ENCODE measurements around the gene OGA. TPM values are rescaled to one million over a fixed set of nuclear protein-coding genes. Genes with fewer than 3 reads are reported as not detected.
"Not testable (repeated sequence)": the region's sequence is repeated elsewhere in the genome, so short reads cannot be mapped to it uniquely, and the experiment has no call there.

The OGA gene
- total RNA-seq, 2 donors from 2014 or later = 87.7 to 125 TPM

DNA sequence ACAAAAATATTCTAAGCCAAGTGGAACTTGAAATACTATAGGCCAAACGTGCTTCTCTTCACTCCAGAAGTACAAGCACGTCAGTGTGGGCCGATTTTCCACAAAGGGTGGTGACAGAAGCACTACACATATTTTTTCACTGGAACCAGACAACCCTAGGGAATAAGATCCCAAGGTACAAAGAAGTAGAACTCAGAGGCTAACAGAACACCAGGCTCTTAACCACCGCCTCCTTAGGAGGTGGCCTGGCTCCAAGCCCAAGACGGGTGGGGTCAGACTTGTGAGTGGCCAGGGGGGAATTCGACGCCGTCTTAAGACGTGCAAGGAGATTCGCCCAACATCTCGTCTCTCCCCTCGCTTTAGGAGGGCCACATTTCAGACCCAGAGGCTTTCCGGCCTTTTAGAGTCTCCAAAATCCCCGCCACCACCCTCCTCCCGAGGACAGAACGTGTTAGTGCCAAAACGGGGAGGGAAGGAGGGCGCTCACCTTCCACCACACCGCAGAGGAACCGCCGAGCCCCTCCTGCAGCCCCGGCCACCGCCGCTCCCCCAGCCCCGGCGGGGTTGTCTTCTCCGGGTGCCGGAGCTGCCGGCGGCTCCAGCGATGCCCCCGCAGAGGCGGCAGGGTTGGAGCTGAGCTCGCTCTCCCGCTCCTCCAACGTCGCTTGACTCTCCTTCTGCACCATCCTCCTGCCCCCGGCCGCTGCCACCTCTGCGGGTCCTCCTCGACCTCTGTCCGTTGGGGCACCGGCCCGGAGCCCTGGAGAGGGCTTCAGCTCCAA is 716 bp downstream of the OGA start:
- peak; percentile 97 for DNase-seq (ENCODE audit: low spot score)
- intact Hi-C loops (cut with DNase I) = no loop called here

DNA sequence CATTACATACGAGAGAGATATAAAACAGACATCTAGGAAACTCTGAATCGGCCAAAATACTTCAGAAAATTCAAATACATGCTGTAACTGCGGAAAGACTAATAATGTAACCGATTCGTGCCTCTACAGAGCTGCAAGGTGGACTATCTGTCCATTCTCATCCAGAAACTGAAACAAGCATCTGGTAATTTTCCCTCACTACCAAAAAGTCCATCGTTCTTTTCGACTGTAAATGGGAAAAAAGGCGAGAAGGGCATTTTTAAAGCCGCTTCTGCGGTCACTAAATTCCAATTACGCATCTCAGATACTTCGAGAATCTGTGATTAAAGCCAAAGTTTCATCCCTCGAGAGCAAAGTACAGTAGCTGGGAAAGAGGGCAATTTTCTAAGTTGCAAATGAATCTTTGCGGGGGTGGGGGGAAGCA is 1.3 kb downstream of the OGA start:
- intact Hi-C loops (cut with DNase I) = no loop called here
- no peak for DNase-seq (ENCODE audit: low spot score)

DNA sequence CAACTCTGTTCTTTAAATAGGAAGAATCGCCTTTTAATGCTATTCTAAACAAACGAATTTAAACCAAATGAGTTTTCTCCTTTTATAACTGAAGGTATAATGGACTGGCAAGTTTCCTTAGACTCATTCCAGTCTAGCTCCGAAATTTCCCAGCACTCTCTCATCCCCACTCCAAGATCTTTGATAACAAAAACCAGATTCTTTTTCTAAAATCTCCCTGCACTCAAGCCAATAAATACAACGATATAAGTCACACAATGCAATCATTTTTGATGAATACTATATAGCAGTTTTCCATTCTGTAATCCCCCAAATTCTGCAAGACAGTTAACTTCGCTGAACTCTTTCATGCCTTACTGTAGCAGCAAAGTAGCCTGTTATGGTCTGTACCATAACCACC is 1.9 kb downstream of the OGA start:
- intact Hi-C loops (cut with DNase I) = no loop called here
- DNase-seq (ENCODE audit: low spot score) = no peak

DNA sequence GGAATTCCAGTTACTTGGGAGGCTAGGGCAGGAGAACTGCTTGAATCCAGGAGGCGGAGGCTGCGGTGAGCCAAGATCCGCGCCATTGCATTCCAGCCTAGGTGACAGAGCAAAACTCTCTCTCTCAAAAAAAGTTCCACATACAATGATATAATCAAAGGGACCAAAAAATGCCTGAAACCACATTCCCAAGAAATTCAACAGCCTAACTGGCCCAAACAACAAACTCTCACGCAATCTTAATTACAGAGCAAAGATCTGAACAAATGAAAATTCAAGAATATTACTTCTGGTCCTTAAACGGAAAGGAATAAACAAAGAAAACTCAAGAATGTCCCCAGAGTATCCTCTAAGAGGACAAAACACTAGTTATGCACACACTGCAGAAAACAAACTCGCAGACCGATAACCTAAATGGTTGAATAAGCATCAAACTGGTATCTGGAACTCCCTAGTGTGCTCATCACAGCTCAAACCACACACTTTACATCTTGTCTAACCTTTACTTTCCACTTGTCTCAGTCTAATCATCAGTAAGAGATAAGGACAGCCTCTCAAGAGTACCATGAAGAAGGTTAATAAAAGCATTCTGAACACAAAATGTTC is 3.7 kb downstream of the OGA start:
- DNase-seq (ENCODE audit: low spot score) = no peak

DNA sequence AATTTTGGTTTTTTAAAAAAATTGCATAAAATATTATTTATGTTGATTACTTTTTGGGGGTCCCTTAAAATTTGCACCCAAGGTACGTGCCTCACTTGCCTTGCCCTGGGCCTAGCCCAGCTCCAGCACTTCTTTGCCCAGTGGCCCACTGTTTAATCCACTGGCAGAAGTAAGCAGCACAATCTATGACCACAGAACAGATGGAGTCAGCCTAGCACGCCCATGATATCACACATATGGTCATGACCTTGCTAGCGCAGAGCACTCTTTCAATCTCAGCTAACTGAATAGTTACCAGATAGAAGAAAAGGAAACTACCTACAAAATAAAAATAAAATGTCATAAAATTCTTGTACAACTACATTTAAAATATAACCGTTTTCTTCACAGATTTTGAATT is 5.6 kb downstream of the OGA start:
- no peak for DNase-seq (ENCODE audit: low spot score)
- intact Hi-C loops (cut with DNase I) = no loop called here

More for the DNA sequence above, 3.7 kb downstream of the OGA start:
- intact Hi-C loops (cut with DNase I) = no loop called here

DNA sequence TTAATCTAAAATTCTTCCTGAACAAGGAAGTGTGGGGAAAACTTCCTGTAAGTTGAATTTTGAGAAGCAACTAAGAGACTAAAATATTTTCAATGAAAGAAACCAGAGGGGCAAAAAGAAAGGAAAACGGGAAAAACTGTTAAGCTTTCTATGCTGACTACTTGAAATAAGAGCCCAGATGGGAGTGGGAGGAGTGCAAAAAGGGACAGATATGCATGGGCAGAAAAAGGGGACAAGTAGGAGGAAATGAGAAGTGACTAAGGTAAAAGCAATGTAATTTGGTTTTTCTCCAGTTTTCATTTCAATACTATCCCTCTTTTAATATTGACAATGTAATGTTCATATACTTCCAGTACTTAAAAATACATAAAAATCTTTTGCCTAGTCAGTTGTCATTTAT is 11.1 kb downstream of the OGA start:
- intact Hi-C loops (cut with DNase I) = no loop called here
- DNase-seq (ENCODE audit: low spot score) = no peak

DNA sequence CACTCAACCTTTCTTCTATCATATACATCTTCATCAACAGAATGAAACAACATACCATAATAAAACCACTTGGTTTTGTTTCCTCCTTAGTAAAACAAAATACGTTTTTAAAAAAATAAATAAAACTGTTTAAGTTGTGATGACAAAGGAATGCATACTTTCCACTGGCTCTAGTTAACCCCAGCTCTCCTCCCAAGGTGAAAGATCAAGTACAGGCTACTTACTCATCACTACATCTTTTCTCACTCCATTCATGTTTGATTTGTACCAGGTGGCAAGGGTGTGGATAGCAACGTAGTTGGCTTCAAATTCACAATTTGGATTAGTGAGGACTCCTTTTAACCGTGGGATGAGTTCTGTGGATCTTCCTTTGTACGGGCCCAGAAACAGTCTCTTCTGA is 14.7 kb downstream of the OGA start:
- intact Hi-C loops (cut with DNase I) = no loop called here

DNA sequence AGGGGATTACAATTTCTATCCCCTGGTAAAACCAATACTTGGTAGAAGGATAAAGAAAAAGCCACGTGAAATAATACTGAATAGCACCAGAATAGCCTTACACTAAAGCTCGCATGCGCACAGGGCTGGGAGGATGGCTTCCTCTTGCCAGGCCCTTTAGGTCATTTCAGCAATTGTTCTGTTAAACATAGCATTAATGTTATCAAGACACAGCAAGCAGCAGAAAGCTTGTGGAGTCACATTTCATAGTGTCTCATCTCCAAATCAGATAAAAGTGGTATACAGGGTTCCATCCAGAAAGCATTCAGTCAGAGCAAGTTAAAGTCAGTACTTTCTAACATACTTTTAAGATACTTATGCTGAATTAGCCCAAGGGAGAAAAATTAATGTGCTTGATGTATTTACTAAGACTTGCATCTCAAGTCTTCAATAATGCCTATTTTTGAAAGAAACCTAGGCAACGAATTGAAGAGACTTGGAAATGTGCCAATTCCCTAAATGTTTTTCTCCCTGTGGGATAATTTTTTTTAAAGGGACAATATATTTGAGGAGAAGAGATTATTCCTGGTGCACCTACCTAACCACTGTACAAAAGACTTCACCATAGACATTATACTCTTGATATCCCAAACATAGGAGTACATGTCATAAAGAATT is 20.7 kb downstream of the OGA start:
- intact Hi-C loops (cut with DNase I) = no loop called here
- no peak for DNase-seq (ENCODE audit: low spot score)

More for the DNA sequence above, 14.7 kb downstream of the OGA start:
- no peak for DNase-seq (ENCODE audit: low spot score)

DNA sequence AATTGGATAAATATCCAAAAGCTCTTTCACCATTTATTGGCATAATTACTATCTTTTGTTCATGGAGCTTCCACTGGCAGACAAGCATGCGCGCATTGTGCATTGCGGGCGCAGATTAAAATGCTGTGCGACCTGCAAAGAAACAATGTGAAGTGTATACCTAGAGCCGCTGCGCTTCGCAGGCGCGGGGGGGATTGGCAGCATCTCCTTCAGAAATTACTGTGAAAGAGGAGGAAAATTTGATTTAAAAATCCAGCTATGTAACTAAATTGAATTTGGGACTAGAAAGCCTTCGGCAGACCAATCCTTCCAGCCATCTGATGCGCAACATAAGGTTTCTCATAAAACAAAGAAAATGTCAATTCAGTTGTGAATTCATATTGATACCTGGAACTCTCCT is 24.7 kb downstream of the OGA start:
- intact Hi-C loops (cut with DNase I) = no loop called here
- DNase-seq (ENCODE audit: low spot score) = no peak

DNA sequence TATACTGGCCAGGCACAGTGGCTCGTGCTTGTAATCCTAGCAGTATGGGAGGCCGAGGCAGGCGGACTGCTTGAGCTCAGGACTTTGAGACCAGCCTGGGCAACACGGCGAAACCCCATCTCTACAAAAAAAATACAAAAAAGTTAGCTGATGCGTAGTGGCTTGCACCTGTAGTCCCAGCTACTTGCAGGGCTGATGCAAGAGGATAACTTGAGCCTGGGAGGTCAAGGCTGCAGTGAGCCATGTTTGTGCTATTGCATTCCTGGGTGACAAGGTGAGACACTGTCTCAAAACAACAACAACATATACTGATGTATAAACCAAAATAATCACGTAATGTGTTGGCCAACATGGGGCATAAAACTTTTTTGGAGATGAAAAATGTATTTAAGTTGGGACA is 28.6 kb downstream of the OGA start:
- DNase-seq (ENCODE audit: low spot score) = no peak
- intact Hi-C loops (cut with DNase I) = loop anchor here in 1 of 2 donors (10.0 kb wide), 1 partner anchor 185 kb away; no protein-coding TSS in a partner anchor

DNA sequence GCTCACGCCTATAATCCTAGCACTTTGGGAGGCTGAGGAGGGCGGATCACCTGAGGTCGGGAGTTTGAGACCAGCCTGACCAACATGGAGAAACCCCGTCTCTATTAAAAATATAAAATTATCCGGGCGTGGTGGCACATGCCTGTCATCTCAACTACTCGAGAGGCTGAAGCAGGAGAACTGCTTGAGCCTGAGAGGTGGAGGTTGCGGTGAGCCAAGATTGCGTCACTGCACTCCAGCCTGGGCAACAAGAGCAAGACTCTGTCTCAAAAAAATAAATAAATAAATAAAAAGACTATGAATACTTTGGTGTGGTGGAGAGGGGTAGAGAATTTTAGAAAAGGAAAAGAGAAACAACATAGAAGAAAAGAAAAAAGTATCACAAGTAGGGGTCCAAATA is 29.0 kb downstream of the OGA start:
- intact Hi-C loops (cut with DNase I) = loop anchor here in 1 of 2 donors (10.0 kb wide), 1 partner anchor 184 kb away; no protein-coding TSS in a partner anchor

DNA sequence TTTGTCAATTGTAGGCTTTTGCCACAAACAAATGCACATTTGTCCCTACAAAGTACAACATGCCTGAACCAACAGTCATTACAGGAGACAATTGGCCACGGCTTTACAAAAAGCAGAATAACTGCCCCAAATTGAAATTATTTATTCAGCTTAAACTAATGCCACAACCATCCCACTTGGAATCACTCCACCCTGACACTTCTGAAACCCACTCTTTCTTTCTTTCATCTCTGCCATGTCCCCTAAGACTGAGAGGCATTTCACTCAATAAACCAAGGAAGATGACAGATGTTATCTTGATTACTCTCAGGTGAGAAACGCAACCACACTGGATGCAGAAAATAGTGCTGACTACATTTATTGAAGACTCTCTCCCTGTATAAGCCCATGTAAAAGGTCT is 32.4 kb downstream of the OGA start:
- DNase-seq (ENCODE audit: low spot score) = no peak
- intact Hi-C loops (cut with DNase I) = loop anchor here in 1 of 2 donors (10.0 kb wide), 1 partner anchor 181 kb away; no protein-coding TSS in a partner anchor

More for the DNA sequence above, 29.0 kb downstream of the OGA start:
- not testable (repeated sequence) for DNase-seq (ENCODE audit: low spot score)

DNA sequence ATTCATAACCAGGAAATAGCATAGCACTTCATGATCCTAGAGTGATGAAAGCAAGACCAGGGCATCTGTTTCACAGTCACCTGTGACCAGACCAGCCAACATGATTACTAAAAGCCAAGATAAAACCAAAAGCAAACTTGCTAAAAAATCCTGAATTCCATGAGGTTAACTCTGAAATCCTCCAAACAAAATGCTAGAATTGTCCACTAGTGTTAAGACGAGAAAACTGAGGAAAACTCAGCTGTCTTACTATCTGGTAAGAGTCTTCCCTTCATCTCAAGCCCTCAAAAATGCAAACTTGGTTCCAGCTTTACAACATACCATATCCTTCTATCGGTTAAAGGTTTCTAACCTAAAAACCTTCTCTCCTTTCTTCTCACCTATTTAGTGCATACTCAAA is 33.7 kb downstream of the OGA start:
- no peak for DNase-seq (ENCODE audit: low spot score)
- intact Hi-C loops (cut with DNase I) = loop anchor here in 1 of 2 donors (10.0 kb wide), 1 partner anchor 180 kb away; no protein-coding TSS in a partner anchor

DNA sequence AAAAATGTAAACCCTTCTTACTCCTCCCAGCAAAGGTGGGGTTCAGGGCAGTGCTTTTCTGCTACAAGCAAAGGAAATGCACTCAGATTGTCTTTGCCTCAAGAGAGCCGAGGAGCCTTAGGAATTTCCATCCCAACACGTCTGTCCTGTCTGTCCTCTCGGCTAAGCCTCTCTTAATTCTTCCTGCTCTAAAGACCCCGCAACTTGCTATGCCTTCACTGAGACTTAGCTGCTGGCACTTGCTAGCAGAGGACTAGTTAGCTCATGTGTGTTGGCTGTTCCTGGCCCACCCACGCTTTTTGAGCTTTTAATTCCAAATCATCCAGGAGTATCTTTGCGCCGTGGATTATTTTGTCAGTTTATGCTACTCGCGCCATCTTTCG is 34.5 kb downstream of the OGA start:
- DNase-seq (ENCODE audit: low spot score) = no peak
- intact Hi-C loops (cut with DNase I) = loop anchor here in 1 of 2 donors (10.0 kb wide), 1 partner anchor 179 kb away; no protein-coding TSS in a partner anchor

DNA sequence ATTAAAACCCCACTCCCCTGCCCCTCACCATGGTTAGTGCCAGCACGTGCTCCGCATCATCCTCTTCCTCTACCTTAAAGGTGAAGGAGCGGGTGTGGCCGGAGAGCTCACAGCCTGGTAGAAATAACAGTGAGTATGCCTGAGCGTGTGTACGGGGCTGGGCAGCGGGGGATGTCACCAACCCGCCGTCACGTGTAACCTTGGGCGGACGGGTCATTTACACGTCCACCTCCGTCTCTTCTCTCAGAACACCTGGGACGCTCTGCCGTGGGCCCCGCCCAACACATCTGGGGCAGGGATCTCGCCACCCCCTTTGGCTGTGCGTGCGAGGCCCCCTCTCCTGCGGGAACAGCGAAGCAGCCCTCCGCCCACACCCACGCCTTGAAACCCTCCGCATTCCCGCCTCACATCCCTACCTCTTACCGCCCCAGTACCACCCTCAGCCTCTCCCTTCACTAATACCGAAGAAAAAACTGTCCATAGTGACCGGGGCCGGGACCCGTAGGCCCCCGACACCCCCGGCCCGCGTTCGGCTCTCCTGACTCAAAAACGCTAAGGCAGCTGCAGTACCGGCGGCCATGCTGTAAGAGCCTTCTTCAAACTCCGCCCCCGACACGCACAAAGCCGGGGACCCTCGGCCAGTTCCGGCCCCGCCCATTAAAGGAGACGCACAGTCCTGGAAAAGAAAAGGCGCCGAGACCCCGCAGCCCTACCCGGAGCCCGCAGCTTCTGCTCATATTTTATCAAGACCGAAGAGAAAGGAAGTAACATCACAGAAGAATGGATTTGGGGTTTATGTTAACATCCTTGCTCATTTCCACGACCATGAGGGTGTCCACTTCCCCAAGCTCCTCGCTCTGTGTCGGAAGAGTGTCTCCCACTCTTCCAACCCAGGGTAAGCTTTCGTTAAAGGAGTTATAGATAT is 35.2 kb downstream of the OGA start, which contains the start of gene NPM3:
NPM3 (minus strand) TSS at position 636 of the 925 bp plus-strand sequence; CDS start at position 580, 56 bp downstream.
- peak; percentile 95 for DNase-seq (ENCODE audit: low spot score)
- intact Hi-C loops (cut with DNase I) = loop anchor here in 1 of 2 donors (10.0 kb wide), 1 partner anchor 178 kb away; no protein-coding TSS in a partner anchor

DNA sequence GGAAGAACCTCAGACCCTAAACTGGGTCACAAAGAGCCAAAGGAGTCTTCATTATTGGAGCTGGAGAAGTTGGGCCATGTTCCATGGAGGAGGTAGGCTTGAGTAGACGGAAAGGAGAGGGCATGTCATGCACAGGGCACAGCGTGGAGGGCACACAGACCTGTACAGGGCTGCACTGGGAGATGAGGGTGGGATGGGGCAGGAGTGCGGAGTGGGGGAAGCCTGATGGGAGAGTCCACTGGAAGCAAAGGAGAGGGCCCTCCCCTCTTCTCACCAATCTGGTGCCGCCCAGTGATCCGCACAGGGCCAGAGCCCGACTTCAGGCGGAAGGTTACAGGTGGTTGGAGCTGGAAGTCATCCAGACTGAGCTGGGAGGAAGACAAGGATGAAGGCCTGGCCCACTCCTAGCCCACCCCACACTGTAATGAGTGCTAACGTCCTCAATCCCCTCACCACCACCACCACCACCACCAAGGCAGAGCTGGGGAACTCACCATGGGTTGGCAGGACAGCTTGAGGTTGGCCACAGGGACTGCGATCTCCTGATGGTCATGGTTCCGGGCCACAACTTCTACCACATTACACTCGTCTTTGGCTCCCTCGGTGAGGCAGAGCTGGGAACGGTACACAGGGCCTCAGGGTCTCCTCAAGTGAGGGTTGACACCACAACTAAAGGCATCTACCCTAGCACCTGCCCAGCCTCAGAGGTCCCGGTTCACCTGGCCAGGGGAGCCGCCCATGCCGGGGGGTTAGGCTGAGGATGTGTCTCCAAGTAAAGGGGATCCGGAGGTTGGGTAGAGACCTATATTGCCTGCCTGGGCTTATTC is 36.0 kb downstream of the OGA start:
- intact Hi-C loops (cut with DNase I) = loop anchor here in 1 of 2 donors (10.0 kb wide), 1 partner anchor 177 kb away; no protein-coding TSS in a partner anchor
- DNase-seq (ENCODE audit: low spot score) = no peak

DNA sequence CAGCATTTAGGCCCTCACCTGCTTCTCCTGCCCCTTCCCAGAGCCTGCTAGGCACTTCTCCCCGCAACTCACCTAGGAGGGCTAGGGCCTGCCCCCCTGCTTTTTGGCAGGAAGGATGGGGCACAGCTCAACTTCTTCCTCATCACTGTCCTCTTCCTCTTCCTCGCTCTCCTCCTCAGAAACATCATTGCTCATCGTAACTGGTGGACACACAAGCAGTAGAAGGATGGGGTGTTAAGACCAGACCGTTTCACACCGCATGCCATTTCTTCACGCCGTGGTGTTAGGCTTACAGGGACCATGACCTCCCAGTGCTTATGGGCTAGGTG is 36.6 kb downstream of the OGA start:
- no peak for DNase-seq (ENCODE audit: low spot score)
- intact Hi-C loops (cut with DNase I) = loop anchor here in 1 of 2 donors (10.0 kb wide), 1 partner anchor 177 kb away; no protein-coding TSS in a partner anchor

All from posterior vena cava (tissue), 2 donors.